ENCODE measurements around the gene YIF1A.
"Not testable (repeated sequence)": the region's sequence is repeated elsewhere in the genome, so short reads cannot be mapped to it uniquely, and the experiment has no call there.

The YIF1A gene

GRCh38 chr11:66285250-66285947 lies 3.5 kb downstream of the YIF1A start:
- Mint-ChIP-seq H3K4me1 (peaks cover 73% of the 10 kb centered on the region), H3K27ac (peak overlapping the region; percentile 12), H3K9me3 (no peaks in the 10 kb centered on the region), H3K36me3 (peaks cover 48% of the 10 kb centered on the region), H3K4me3 (no peak overlapping the region)
- ATAC-seq (no peak), DNase-seq (ENCODE audit: low spot score in 2 of 2) (no peak)

- peaks cover 69% of the 10 kb centered on the region for H3K4me1 Mint-ChIP-seq
- ATAC-seq (no peak), DNase-seq (ENCODE audit: low spot score in 2 of 2) (no peak)
- peak overlapping the region; percentile 48 for H3K27ac Mint-ChIP-seq
- no peaks in the 10 kb centered on the region for H3K9me3 Mint-ChIP-seq
- H3K36me3 Mint-ChIP-seq: peaks cover 46% of the 10 kb centered on the region
- no peak overlapping the region for H3K4me3 Mint-ChIP-seq
Observed at GRCh38 chr11:66284526-66285078, 4.3 kb downstream of the YIF1A start.

DNA sequence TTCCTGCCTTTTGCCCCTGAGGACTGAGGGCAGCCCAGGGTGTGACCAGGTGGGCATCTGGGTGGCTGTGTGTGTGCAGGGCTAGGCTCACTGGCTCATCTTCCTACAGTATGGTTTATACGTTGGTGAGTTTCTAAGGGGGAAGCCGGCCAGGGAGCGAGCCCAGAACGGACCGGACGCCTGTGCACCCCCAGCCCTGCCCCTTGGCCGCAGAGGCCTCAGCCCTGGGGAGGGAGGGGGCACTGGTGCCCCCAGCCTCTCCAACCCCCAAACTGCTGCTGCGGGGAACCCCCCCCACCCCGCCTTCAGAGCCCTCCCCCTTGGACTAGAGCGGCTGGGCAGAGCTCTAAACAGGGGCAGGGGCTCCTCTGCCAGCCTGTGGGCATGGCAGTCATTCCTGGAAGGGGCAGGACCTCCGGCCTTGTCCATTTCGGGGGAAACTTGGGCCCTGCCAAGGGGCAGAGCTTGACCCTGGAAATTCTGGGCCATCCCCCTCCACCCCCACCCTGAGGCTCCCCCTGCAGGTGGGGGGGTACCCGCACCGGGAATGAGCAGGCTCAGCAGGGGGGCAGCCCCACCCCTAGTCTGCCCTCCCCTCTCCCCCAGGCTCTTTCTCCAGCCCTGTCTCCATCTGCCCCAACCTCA lies 5.4 kb downstream of the YIF1A start:
- peaks cover 43% of the 10 kb centered on the region for H3K36me3 Mint-ChIP-seq
- H3K27ac Mint-ChIP-seq: peak overlapping the region; percentile 94
- no peak overlapping the region for H3K4me3 Mint-ChIP-seq
- H3K4me1 Mint-ChIP-seq: peaks cover 71% of the 10 kb centered on the region
- DNase-seq (ENCODE audit: low spot score in 2 of 2) (no peak), ATAC-seq (no peak)
- no peaks in the 10 kb centered on the region for H3K9me3 Mint-ChIP-seq

DNA sequence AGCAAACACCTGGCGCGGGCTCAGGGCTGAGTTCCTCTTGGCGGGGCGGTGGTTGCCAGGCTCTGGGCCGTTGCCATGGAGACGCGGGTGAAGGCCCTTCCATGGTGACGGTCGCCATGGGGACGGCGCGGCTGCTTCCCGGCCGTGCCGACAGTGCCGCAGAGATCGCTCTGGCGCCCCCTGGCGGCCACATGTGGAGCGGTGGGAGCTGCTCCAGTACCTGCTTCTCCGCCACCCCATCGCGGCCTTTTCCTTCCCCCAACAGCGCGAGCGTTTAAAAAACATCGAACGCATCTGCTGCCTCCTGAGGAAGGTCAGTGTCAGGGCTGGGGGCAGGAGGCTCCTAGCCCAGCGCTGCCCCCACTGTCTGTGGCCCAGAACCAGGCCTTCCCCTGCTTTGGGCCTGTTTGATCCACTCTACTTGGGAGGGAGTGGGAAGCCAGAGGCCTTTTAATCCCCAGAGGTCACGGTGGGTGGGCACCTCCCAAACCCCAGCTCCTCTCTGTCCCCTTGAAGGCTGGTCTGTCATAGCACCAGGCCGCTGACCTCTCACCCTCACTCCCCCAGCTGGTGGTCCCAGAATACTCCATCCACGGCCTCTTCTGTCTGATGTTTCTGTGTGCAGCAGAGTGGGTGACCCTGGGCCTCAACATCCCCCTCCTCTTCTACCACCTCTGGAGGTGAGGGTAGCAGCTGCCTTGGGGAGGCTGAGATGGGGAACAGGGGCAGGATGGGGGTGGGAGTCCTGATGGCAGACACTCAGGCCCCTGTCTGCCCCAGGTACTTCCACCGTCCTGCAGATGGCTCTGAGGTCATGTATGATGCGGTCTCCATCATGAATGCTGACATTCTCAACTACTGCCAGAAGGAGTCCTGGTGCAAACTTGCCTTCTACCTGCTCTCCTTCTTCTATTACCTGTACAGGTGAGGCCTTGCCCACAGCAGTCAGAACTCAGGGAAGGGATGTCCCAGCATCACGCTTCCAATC lies 6.2 kb downstream of the YIF1A start:
- H3K4me1 Mint-ChIP-seq: peaks cover 66% of the 10 kb centered on the region
- H3K36me3 Mint-ChIP-seq: peaks cover 35% of the 10 kb centered on the region
- H3K4me3 Mint-ChIP-seq: no peak overlapping the region
- peak overlapping the region; percentile 94 for H3K27ac Mint-ChIP-seq
- peak; percentile 99 for DNase-seq (ENCODE audit: low spot score in 2 of 2)
- ATAC-seq: peak; percentile 90
- no peaks in the 10 kb centered on the region for H3K9me3 Mint-ChIP-seq

DNA sequence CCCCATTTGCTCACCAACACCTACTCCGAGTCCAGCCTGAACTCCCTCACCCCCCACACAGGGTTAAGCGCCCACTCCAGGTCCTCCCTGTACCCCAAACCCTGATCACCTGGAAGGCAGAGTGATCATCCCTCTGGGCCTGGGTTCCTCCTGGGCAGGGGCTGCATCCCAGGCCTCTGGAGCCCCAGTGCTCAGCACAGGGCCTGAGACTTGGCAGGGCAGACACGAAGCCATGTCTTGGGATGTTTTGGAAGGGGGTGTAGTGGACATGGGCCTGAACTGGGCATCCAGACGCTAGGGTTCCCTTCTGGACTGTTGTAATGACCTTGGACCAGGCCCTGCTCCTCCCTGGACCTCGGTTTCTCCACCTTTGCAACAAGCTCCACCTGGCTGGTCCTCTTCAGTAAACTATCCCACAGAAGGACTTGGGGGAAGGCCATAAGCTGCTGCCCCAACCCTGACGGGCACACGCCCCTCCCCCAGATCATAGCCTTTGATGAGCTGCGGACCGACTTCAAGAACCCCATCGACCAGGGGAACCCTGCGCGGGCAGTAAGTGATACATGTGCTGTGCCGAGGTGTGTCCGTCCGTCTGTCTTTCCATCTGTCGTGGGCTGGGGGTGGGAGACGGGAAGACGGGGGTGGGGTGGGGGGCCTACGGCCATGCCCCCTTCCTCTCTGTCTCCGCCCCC lies 7.0 kb downstream of the YIF1A start:
- Mint-ChIP-seq H3K4me1 (peaks cover 63% of the 10 kb centered on the region), H3K4me3 (no peak overlapping the region), H3K27ac (peak overlapping the region; percentile 94)

DNA sequence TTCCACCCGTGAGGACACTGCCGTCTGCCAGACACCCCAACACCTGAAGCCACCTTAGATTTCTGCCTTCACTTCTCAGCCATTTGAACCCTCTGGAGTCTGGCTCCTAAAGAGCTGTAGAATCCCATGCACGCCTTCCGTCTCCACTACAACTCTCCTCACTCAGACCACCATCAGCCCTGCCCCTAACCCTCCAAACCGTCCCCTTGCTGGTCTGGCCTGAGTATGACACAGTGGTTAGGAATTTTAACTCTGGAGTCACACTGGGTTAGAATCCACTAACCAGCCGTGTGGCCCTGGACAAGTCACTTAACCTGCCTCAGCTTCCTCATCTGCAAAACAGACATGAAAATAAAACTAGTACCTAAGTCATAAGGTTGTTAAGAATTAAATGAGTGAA lies 7.9 kb downstream of the YIF1A start:
- Mint-ChIP-seq H3K9me3 (no peaks in the 10 kb centered on the region), H3K36me3 (peaks cover 45% of the 10 kb centered on the region), H3K27ac (peak overlapping the region; percentile 94), H3K4me1 (peaks cover 65% of the 10 kb centered on the region), H3K4me3 (no peak overlapping the region)
- ATAC-seq (no peak), DNase-seq (ENCODE audit: low spot score in 2 of 2) (no peak)

More for the DNA sequence above, 7.0 kb downstream of the YIF1A start:
- Mint-ChIP-seq H3K9me3 (no peaks in the 10 kb centered on the region), H3K36me3 (peaks cover 41% of the 10 kb centered on the region)
- ATAC-seq (no peak), DNase-seq (ENCODE audit: low spot score in 2 of 2) (no peak)

GRCh38 chr11:66280428-66280827 lies 8.5 kb downstream of the YIF1A start:
- DNase-seq (ENCODE audit: low spot score in 2 of 2) (no peak), ATAC-seq (no peak)
- Mint-ChIP-seq H3K36me3 (peaks cover 49% of the 10 kb centered on the region), H3K4me1 (peaks cover 59% of the 10 kb centered on the region), H3K9me3 (no peaks in the 10 kb centered on the region), H3K4me3 (no peak overlapping the region), H3K27ac (no peak overlapping the region)

DNA sequence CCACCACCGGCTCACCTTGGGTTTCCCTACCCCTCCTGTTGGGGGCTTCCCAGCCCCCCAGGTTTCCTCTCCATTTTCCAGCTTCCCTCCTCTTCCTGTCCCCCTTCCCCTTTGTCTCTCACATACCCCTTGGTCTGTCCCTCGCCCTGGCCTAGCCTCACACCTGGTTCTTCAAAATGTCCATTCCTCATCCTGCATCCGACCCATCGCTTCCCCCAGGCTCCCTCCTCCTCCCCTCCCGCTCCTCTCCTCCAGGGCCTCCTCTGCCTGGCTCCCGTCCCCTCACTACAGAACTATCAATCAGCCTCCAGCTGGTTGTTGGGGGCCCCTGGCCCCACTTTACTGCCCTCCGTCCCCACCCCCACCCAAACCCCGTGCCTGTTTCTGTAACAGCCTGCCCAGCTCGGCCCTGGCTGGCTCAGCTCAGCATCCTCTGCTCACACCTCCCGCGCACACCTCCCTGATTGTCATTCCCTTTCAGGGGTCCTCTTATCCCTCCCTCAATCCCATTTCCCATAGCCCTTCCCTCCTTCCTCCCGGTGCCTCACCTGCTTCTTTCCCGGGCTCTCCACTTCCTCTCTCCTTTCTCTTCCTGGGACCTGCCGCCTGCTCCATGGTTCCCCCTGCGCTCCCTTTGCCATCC lies 9.7 kb downstream of the YIF1A start:
- no peaks in the 10 kb centered on the region for H3K9me3 Mint-ChIP-seq
- peaks cover 57% of the 10 kb centered on the region for H3K36me3 Mint-ChIP-seq
- peaks cover 61% of the 10 kb centered on the region for H3K4me1 Mint-ChIP-seq
- H3K4me3 Mint-ChIP-seq: peak overlapping the region; percentile 54
- peak overlapping the region; percentile 86 for H3K27ac Mint-ChIP-seq
- DNase-seq (ENCODE audit: low spot score in 2 of 2) (no peak), ATAC-seq (no peak)

- ATAC-seq (no peak), DNase-seq (ENCODE audit: low spot score in 2 of 2) (no peak)
- peaks cover 68% of the 10 kb centered on the region for H3K4me1 Mint-ChIP-seq
- peaks cover 64% of the 10 kb centered on the region for H3K36me3 Mint-ChIP-seq
- peak overlapping the region; percentile 54 for H3K4me3 Mint-ChIP-seq
- peak overlapping the region; percentile 86 for H3K27ac Mint-ChIP-seq
- H3K9me3 Mint-ChIP-seq: no peaks in the 10 kb centered on the region
Observed at GRCh38 chr11:66278363-66279091, 10.4 kb downstream of the YIF1A start.

DNA sequence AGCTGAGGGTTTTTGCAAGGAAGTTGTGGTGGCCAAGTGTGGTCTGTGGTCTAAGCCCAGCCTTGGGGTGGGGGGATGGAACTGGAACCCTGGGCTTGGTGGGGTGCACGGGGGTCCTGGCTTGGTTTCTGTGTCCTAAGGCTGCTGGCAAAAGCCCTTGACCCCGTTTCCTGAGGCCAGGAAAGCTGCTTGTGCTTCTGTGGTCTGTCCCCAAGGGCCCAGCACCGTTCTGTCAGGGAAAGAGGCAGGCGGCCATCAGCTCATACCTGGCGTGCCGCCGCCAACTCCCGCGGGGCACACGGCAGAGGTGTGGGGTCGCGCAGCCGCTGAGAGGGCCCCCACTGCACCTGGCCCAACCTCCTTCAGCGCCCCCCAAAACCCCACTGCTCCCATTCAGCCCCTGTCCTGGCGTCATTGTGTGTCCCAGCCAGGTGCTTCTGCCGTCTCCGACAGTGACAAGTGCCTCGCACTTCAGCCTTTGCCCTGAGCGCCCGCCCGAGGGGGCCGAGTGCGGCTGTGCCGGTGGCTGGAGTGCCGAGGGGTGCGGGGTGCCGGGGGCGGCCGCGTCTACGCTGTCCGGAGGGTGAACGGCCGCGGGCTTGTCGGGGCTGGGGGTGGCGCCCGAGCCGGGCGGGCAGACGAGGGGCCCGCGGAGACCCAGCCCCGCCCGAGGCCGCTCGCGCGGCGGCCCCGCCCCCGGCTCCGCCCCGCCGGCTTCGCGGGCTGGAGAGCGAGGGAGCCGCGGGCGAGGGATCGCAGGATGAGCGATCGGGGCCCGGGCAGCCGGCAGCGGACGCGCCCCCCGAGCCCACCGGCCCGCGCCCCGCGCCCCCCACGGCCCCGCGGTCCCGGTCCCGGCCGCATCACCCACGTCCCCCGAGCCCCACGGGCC lies 11.2 kb downstream of the YIF1A start, which contains the start of gene CNIH2:
Gene CNIH2 (plus strand): TSS at position 705 of the 892 bp plus-strand sequence. CDS start 282 bp downstream, outside the sequence.
- peak within 1 kb of the TSS; percentile 86 for H3K27ac Mint-ChIP-seq

DNA sequence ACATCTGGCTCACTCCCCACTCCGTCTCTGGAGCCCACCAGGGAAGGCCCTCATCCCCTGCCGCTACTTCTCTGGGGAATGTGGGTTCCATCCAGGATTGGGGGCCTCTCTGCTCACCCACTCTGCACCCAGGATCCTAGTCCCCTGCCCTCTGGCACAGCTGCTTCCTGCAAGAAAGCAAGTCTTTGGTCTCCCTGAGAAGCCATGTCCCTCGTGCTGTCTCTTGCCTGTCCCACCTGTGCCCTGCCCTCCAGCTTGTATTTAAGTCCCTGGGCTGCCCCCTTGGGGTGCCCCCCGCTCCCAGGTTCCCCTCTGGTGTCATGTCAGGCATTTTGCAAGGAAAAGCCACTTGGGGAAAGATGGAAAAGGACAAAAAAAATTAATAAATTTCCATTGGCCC lies 11.9 kb downstream of the YIF1A start:
- not testable (repeated sequence) for H3K27ac Mint-ChIP-seq, ATAC-seq, H3K9me3 Mint-ChIP-seq
- DNase-seq (ENCODE audit: low spot score in 2 of 2): peak in 1 of 2 donors; percentile 54
- H3K36me3 Mint-ChIP-seq: peaks cover 67% of the 10 kb centered on the region
- H3K4me3 Mint-ChIP-seq: peak overlapping the region; percentile 54
- peaks cover 70% of the 10 kb centered on the region for H3K4me1 Mint-ChIP-seq

More for the DNA sequence above, 11.2 kb downstream of the YIF1A start, which contains the start of gene CNIH2:
- H3K9me3 Mint-ChIP-seq: no peaks in the 10 kb centered on the region
- ATAC-seq: peak; percentile 52
- H3K4me1 Mint-ChIP-seq: peaks cover 70% of the 10 kb centered on the region
- DNase-seq (ENCODE audit: low spot score in 2 of 2): peak in 1 of 2 donors; percentile 66
- H3K36me3 Mint-ChIP-seq: peaks cover 67% of the 10 kb centered on the region
- H3K4me3 Mint-ChIP-seq: peak within 1 kb of the TSS; percentile 54

GRCh38 chr11:66276619-66277018 lies 12.3 kb downstream of the YIF1A start:
- H3K36me3 Mint-ChIP-seq: peaks cover 67% of the 10 kb centered on the region
- H3K9me3 Mint-ChIP-seq; ATAC-seq; H3K27ac Mint-ChIP-seq; DNase-seq (ENCODE audit: low spot score in 2 of 2): not testable (repeated sequence)
- peak overlapping the region; percentile 54 for H3K4me3 Mint-ChIP-seq
- peaks cover 70% of the 10 kb centered on the region for H3K4me1 Mint-ChIP-seq

All from stimulated activated effector memory CD8-positive, alpha-beta T cell treated with anti-CD3 and anti-CD28 coated beads, Interleukin-12 subunit alpha, Interleukin-12 subunit beta, amount 100 ng/mL, for 72 hours (primary cell).